HEK293 (cell line): ENCODE results near the gene TBC1D22A.

Experiments
- CTCF ChIA-PET: fragments of 350-600 bp; formaldehyde crosslinking; extraction: SDS; loops from one replicate; lab custom pipeline; 2021; ENCODE audit warnings: antibody characterized with exemption; lab: Yijun Ruan, JAX
- POLR2A ChIA-PET: fragments of 300-600 bp; formaldehyde crosslinking; extraction: SDS; loops from one replicate; lab custom pipeline; 2020; ENCODE audit warnings: antibody characterized with exemption, inconsistent platforms; lab: Yijun Ruan, JAX
- H3K27ac ChIP-seq: fragments of 200-500 bp; sonication (Bioruptor generic); 2 replicates; pipeline ENCODE4 v1.5.1; 2014; ENCODE audit warnings: low read depth, low read length, control low read depth, inconsistent platforms; ENCODE audit errors: extremely low read depth
- H3K36me3 ChIP-seq, 2 experiments: fragments of 200-500 bp in 1 of 2; sonication (Bioruptor generic) in 1 of 2; 1 replicate in 1 of 2; 2 replicates in 1 of 2; pipeline ENCODE4 v1.5.1; 2014 to 2017; ENCODE audit warnings: inconsistent platforms in 2 of 2, low read length in 2 of 2; ENCODE audit not compliant: control insufficient read depth in 2 of 2, insufficient read depth in 1 of 2
- H3K4me1 ChIP-seq: fragments of 200-500 bp; sonication (Bioruptor generic); 2 replicates; pipeline ENCODE4 v1.5.1; 2014; ENCODE audit warnings: mild to moderate bottlenecking, low read length, inconsistent platforms; ENCODE audit not compliant: control insufficient read depth, insufficient read depth
- H3K4me3 ChIP-seq: 2 replicates; pipeline ENCODE4 v1.5.1; 2011; ENCODE audit warnings: low read depth, mild to moderate bottlenecking, control low read depth, low read length, moderate library complexity
- H3K9me3 ChIP-seq: fragments of 200-500 bp; sonication (Bioruptor generic); 2 replicates; pipeline ENCODE4 v1.5.1; 2014; ENCODE audit warnings: low read depth, low read length, inconsistent platforms; ENCODE audit not compliant: control insufficient read depth, insufficient read depth
- HOXA7 ChIP-seq: sonication (generic); formaldehyde crosslinking; IDR thresholded peaks from 2 replicates; pipeline ENCODE4 v1.8.1; 2022; ENCODE audit warnings: missing genetic modification reagents, borderline replicate concordance
- RBAK ChIP-seq: fragments of 450-650 bp; formaldehyde crosslinking; IDR thresholded peaks from 2 replicates; pipeline ENCODE4 v1.5.1; 2016; ENCODE audit warnings: missing biosample characterization, missing genetic modification characterization
- REPIN1 ChIP-seq: fragments of 450-650 bp; formaldehyde crosslinking; IDR thresholded peaks from 2 replicates; pipeline ENCODE4 v1.5.1; 2017; ENCODE audit warnings: missing biosample characterization, missing genetic modification characterization, low read depth
- SCRT2 ChIP-seq: fragments of 450-650 bp; formaldehyde crosslinking; IDR thresholded peaks from 2 replicates; pipeline ENCODE4 v1.5.1; 2016; ENCODE audit warnings: missing biosample characterization, missing genetic modification characterization
- ZNF138 ChIP-seq: fragments of 450-650 bp; formaldehyde crosslinking; IDR thresholded peaks from 2 replicates; pipeline ENCODE4 v1.5.1; 2016; ENCODE audit warnings: missing biosample characterization, missing genetic modification characterization, borderline replicate concordance
- ZNF19 ChIP-seq: fragments of 450-650 bp; formaldehyde crosslinking; IDR thresholded peaks from 2 replicates; pipeline ENCODE4; 2016; ENCODE audit warnings: missing biosample characterization, missing genetic modification characterization, low read depth
- ZNF211 ChIP-seq: fragments of 450-650 bp; formaldehyde crosslinking; IDR thresholded peaks from 2 replicates; pipeline ENCODE4 v1.5.1; 2016; ENCODE audit warnings: low read depth, missing biosample characterization, missing genetic modification characterization
- ZNF266 ChIP-seq: fragments of 450-650 bp; formaldehyde crosslinking; IDR thresholded peaks from 2 replicates; pipeline ENCODE4 v1.5.1; 2016; ENCODE audit warnings: missing biosample characterization, missing genetic modification characterization, low read depth
- ZNF37A ChIP-seq: fragments of 450-650 bp; IDR thresholded peaks from 2 replicates; pipeline ENCODE4 v1.5.1; 2018; ENCODE audit warnings: missing biosample characterization, missing genetic modification characterization
- ZNF391 ChIP-seq: fragments of 450-650 bp; formaldehyde crosslinking; IDR thresholded peaks from 2 replicates; pipeline ENCODE4 v1.5.1; 2016; ENCODE audit warnings: low read depth, missing biosample characterization, missing genetic modification characterization, borderline replicate concordance
- ZNF416 ChIP-seq: fragments of 450-650 bp; formaldehyde crosslinking; IDR thresholded peaks from 2 replicates; pipeline ENCODE4 v1.5.1; 2016; ENCODE audit warnings: missing biosample characterization, missing genetic modification characterization
- ZNF514 ChIP-seq: fragments of 450-650 bp; formaldehyde crosslinking; IDR thresholded peaks from 2 replicates; pipeline ENCODE4 v1.5.1; 2016; ENCODE audit warnings: missing biosample characterization, missing genetic modification characterization
- ZNF521 ChIP-seq: fragments of 450-650 bp; formaldehyde crosslinking; IDR thresholded peaks from 2 replicates; pipeline ENCODE4 v1.5.1; 2017; ENCODE audit warnings: missing biosample characterization, mild to moderate bottlenecking, missing genetic modification characterization
- ZNF555 ChIP-seq: fragments of 450-650 bp; formaldehyde crosslinking; conservative IDR thresholded peaks from 2 replicates; pipeline ENCODE4 v1.5.1; 2017; ENCODE audit warnings: missing biosample characterization, mild to moderate bottlenecking, missing genetic modification characterization, inconsistent platforms
- ZNF660 ChIP-seq: fragments of 450-650 bp; IDR thresholded peaks from 2 replicates; pipeline ENCODE4 v1.5.1; 2018; ENCODE audit warnings: missing biosample characterization, mild to moderate bottlenecking, missing genetic modification characterization
- ZNF843 ChIP-seq: fragments of 450-650 bp; formaldehyde crosslinking; IDR thresholded peaks from 2 replicates; pipeline ENCODE4 v1.5.1; 2016; ENCODE audit warnings: missing biosample characterization, missing genetic modification characterization
- TF ChIP-seq, protein P1 (sequence below): fragments of 450-650 bp; formaldehyde crosslinking; IDR thresholded peaks from 2 replicates; pipeline ENCODE4 v1.5.1; 2017; ENCODE audit warnings: missing biosample characterization, missing genetic modification characterization
- TF ChIP-seq, protein P2 (sequence below): fragments of 450-650 bp; formaldehyde crosslinking; IDR thresholded peaks from 2 replicates; pipeline ENCODE4 v1.5.1; 2017; ENCODE audit warnings: missing biosample characterization, missing genetic modification characterization
- TF ChIP-seq, protein P3 (sequence below): fragments of 450-650 bp; formaldehyde crosslinking; IDR thresholded peaks from 2 replicates; pipeline ENCODE4 v1.5.1; 2016; ENCODE audit warnings: missing biosample characterization, missing genetic modification characterization
- TF ChIP-seq, protein P4 (sequence below): sonication (generic); formaldehyde crosslinking; IDR thresholded peaks from 2 replicates; pipeline ENCODE4 v1.8.1; 2022; ENCODE audit warnings: mild to moderate bottlenecking, moderate library complexity, missing genetic modification reagents

Gene TBC1D22A

DNA sequence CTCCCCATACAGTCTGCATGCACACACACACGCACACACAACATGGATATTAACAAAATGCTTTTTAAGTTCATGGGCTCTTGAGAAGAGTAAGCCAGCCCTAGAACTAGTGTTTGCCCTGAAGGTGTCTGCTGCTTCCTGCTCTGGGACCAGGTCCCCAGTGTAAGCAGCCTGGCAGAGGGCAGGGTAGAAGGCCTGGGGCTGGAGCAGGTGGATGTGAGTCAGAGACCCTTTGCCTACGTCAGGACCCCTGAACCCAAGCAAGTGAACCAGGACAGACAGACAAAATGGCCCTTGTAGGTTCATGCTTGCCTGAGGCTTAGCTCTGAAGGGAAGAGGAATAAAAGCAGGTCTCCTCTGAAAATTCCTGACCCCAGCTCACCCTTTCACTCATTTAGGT lies 357.9 kb downstream of the TBC1D22A start:
- ChIA-PET POLR2A (no interaction called here), CTCF (no interaction called here)
- Histone ChIP-seq H3K27ac (no peak overlapping the region), H3K9me3 (no peaks in the 10 kb centered on the region), H3K36me3 (no peaks in the 10 kb centered on the region), H3K4me1 (no peaks in the 10 kb centered on the region), H3K4me3 (no peak overlapping the region)
- TF ChIP-seq, protein P1, sequence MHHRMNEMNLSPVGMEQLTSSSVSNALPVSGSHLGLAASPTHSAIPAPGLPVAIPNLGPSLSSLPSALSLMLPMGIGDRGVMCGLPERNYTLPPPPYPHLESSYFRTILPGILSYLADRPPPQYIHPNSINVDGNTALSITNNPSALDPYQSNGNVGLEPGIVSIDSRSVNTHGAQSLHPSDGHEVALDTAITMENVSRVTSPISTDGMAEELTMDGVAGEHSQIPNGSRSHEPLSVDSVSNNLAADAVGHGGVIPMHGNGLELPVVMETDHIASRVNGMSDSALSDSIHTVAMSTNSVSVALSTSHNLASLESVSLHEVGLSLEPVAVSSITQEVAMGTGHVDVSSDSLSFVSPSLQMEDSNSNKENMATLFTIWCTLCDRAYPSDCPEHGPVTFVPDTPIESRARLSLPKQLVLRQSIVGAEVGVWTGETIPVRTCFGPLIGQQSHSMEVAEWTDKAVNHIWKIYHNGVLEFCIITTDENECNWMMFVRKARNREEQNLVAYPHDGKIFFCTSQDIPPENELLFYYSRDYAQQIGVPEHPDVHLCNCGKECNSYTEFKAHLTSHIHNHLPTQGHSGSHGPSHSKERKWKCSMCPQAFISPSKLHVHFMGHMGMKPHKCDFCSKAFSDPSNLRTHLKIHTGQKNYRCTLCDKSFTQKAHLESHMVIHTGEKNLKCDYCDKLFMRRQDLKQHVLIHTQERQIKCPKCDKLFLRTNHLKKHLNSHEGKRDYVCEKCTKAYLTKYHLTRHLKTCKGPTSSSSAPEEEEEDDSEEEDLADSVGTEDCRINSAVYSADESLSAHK (tag by site-specific recombination), result no peak
- TF ChIP-seq SCRT2 (tag by site-specific recombination) (no peak), ZNF211 (tag by site-specific recombination) (no peak), ZNF416 (tag by site-specific recombination) (no peak), ZNF138 (tag by site-specific recombination) (no peak), ZNF19 (no peak), ZNF555 (no peak), ZNF660 (tag by site-specific recombination) (no peak), RBAK (tag by site-specific recombination) (no peak), ZNF37A (no peak), REPIN1 (tag by site-specific recombination) (no peak), ZNF391 (no peak), ZNF514 (no peak), ZNF521 (tag by site-specific recombination) (no peak), ZNF266 (no peak), ZNF843 (tag by site-specific recombination) (no peak), HOXA7 (CRISPR knock-in tag) (no peak)
- TF ChIP-seq, protein P2, sequence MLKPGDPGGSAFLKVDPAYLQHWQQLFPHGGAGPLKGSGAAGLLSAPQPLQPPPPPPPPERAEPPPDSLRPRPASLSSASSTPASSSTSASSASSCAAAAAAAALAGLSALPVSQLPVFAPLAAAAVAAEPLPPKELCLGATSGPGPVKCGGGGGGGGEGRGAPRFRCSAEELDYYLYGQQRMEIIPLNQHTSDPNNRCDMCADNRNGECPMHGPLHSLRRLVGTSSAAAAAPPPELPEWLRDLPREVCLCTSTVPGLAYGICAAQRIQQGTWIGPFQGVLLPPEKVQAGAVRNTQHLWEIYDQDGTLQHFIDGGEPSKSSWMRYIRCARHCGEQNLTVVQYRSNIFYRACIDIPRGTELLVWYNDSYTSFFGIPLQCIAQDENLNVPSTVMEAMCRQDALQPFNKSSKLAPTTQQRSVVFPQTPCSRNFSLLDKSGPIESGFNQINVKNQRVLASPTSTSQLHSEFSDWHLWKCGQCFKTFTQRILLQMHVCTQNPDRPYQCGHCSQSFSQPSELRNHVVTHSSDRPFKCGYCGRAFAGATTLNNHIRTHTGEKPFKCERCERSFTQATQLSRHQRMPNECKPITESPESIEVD (tag by site-specific recombination), result no peak
- TF ChIP-seq, protein P3, sequence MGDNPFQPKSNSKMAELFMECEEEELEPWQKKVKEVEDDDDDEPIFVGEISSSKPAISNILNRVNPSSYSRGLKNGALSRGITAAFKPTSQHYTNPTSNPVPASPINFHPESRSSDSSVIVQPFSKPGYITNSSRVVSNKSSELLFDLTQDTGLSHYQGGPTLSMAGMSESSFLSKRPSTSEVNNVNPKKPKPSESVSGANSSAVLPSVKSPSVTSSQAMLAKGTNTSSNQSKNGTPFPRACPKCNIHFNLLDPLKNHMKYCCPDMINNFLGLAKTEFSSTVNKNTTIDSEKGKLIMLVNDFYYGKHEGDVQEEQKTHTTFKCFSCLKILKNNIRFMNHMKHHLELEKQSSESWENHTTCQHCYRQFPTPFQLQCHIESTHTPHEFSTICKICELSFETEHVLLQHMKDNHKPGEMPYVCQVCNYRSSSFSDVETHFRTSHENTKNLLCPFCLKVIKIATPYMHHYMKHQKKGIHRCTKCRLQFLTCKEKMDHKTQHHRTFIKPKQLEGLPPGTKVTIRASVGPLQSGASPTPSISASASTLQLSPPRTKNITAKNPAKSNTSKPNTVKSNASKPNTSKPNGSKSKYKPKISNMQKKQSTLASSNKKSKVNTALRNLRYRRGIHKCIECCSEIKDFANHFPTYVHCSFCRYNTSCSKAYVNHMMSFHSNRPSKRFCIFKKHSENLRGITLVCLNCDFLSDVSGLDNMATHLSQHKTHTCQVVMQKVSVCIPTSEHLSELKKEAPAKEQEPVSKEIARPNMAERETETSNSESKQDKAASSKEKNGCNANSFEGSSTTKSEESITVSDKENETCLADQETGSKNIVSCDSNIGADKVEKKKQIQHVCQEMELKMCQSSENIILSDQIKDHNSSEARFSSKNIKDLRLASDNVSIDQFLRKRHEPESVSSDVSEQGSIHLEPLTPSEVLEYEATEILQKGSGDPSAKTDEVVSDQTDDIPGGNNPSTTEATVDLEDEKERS (tag by site-specific recombination), result no peak
- TF ChIP-seq, protein P4, sequence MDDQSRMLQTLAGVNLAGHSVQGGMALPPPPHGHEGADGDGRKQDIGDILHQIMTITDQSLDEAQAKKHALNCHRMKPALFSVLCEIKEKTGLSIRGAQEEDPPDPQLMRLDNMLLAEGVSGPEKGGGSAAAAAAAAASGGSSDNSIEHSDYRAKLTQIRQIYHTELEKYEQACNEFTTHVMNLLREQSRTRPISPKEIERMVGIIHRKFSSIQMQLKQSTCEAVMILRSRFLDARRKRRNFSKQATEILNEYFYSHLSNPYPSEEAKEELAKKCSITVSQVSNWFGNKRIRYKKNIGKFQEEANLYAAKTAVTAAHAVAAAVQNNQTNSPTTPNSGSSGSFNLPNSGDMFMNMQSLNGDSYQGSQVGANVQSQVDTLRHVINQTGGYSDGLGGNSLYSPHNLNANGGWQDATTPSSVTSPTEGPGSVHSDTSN, result no peak
